ENCODE measurements around the gene MOB3A. TPM values are rescaled to one million over a fixed set of nuclear protein-coding genes. Genes with fewer than 3 reads are reported as not detected.

Gene MOB3A
- polyA plus RNA-seq, 1 of the 3 experiments (the other 2 are of a cell fraction), result 24.1 TPM

GRCh38 chr19:2044709-2045500, 51.2 kb downstream of the MOB3A start (continued):
- TF ChIP-seq ZBTB33 (IDR thresholded peaks at IDR 0.05; ENCODE audit: borderline replicate concordance, low read depth) (no peak), USF1 (IDR thresholded peaks at IDR 0.05; ENCODE audit: borderline replicate concordance, low read depth) (no peak), TAF1 (IDR thresholded peaks at IDR 0.05; ENCODE audit: borderline replicate concordance, low read depth, low read length) (no peak), EP300 (IDR thresholded peaks at IDR 0.05; ENCODE audit: borderline replicate concordance in 1 of 2, low read depth in 1 of 2, low read length in 1 of 2) (no peak), GATA2 (CRISPR knock-in tag; IDR thresholded peaks at IDR 0.05) (no peak)

GRCh38 chr19:2043961-2044708, 52.0 kb downstream of the MOB3A start:
- peak overlapping the region in 1 of 2 experiments; percentile 54; a peak in 1 of 4 replicates for H3K27ac ChIP-seq (ENCODE audit: low read depth in 2 of 2, low read length in 1 of 2)
- no peak overlapping the region for H3K4me2 ChIP-seq
- ChIA-PET POLR2A (no interaction called here), CTCF (interaction anchor here (1.0 kb wide), 1 partner anchor 24 kb away, joined by 3 read pairs; no protein-coding TSS in a partner anchor)
- H3K79me2 ChIP-seq (ENCODE audit: insufficient read depth), result peaks cover 28% of the 10 kb centered on the region
- H3K9ac ChIP-seq, result no peak overlapping the region
- peaks cover 7 to 62% of the 10 kb centered on the region in 2 experiments for H3K36me3 ChIP-seq (replicated peaks in 1 of 2; ENCODE audit: control insufficient read depth in 1 of 2, insufficient read depth in 2 of 2, low read length in 1 of 2)
- H3K4me3 ChIP-seq (ENCODE audit: low read depth in 2 of 2, low read length in 1 of 2), result no peak overlapping the region
- TF ChIP-seq RXRA (IDR thresholded peaks at IDR 0.05; ENCODE audit: borderline replicate concordance, low read depth) (no peak), CHD2 (IDR thresholded peaks at IDR 0.05; ENCODE audit: low read length, partially characterized antibody) (no peak), SMC3 (IDR thresholded peaks at IDR 0.05; ENCODE audit: low read depth, low read length) (no peak), EZH2phosphoT487 (IDR thresholded peaks at IDR 0.05; ENCODE audit: borderline replicate concordance, low read depth) (no peak), MXI1 (IDR thresholded peaks at IDR 0.05; ENCODE audit: low read depth, low read length) (no peak), TEAD4 (IDR thresholded peaks at IDR 0.05; ENCODE audit: borderline replicate concordance, insufficient read depth) (no peak), RCOR1 (IDR thresholded peaks at IDR 0.05; ENCODE audit: low read length) (no peak), NFIC (IDR thresholded peaks at IDR 0.05; ENCODE audit: borderline replicate concordance) (no peak), FOSL2 (IDR thresholded peaks at IDR 0.05; ENCODE audit: borderline replicate concordance, low read depth) (no peak), TAF1 (IDR thresholded peaks at IDR 0.05; ENCODE audit: borderline replicate concordance, low read depth, low read length) (no peak), YY1 (IDR thresholded peaks at IDR 0.05; ENCODE audit: low read depth) (no peak), EP300 (IDR thresholded peaks at IDR 0.05; ENCODE audit: borderline replicate concordance in 1 of 2, low read depth in 1 of 2, low read length in 1 of 2) (no peak), MEF2A (IDR thresholded peaks at IDR 0.05; ENCODE audit: borderline replicate concordance, low read depth) (no peak), SIN3A (IDR thresholded peaks at IDR 0.05; ENCODE audit: borderline replicate concordance, low read depth, low read length) (no peak), RAD21 (IDR thresholded peaks at IDR 0.05; ENCODE audit: low read length) (no peak)
- TF ChIP-seq, protein P1, sequence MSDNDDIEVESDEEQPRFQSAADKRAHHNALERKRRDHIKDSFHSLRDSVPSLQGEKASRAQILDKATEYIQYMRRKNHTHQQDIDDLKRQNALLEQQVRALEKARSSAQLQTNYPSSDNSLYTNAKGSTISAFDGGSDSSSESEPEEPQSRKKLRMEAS (IDR thresholded peaks at IDR 0.05; ENCODE audit: low read depth), result no peak
- H3K9me3 ChIP-seq, result no peaks in the 10 kb centered on the region
- DNase-seq, result no peak
- peaks cover 21 to 62% of the 10 kb centered on the region in 2 experiments; a peak in 3 of 4 replicates for H3K4me1 ChIP-seq (ENCODE audit: control insufficient read depth in 1 of 2, insufficient read depth in 2 of 2, low read depth in 1 of 2, low read length in 1 of 2)
- peaks cover 67% of the 10 kb centered on the region for H4K20me1 ChIP-seq (ENCODE audit: insufficient read depth)
- H3K27me3 ChIP-seq (ENCODE audit: insufficient read depth), result no peaks in the 10 kb centered on the region
- WGBS (ENCODE audit: low lambda C conversion rate), result 94% methylated on average over 9 of the region's 11 CpGs
- no peaks in the 10 kb centered on the region for H3K9me2 ChIP-seq
- H2AFZ ChIP-seq (ENCODE audit: low read depth), result no peak overlapping the region
- peaks cover 3% of the 10 kb centered on the region for H3F3A ChIP-seq (replicated peaks; ENCODE audit: insufficient read depth)
